ENCODE results near the gene PNPLA3. TPM values are rescaled to one million over a fixed set of nuclear protein-coding genes. Genes with fewer than 3 reads are reported as not detected.

The PNPLA3 gene
- total RNA-seq, 2 donors from 2014 or later, result 48.1 to 52.6 TPM

- peaks cover 36% of the 10 kb centered on the region for H3K27me3 Mint-ChIP-seq (ENCODE audit: insufficient read depth)
Observed at GRCh38 chr22:43892183-43892894, 31.3 kb upstream of the PNPLA3 start.

DNA sequence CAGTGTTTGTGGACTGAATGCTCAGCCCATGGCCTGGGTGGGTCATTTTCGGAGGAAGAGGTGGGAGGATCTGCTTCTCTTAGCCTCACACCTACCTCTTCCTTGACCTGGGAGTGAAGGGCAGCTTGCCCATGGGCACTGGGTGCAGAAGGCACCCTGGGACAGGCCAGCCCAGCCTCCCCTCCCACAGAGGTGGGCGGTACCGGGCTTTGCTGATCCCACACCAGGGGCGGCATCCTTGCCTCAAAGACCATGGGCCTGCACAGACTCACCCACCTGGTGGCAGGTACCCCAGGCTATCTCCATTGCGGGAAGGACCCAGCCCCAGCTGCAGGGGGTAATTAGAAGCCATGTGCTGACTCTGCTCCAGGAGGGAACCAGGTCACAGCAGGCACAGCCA is 30.3 kb upstream of the PNPLA3 start:
- Histone ChIP-seq H3K9ac (ENCODE audit: extremely low read depth, low read length, poor library complexity, severe bottlenecking) (no peak overlapping the region), H3K27me3 (ENCODE audit: control insufficient read depth, insufficient read depth, low read length, poor library complexity, severe bottlenecking) (peaks cover 38% of the 10 kb centered on the region), H3K27ac (ENCODE audit: low read depth, low read length) (no peak overlapping the region), H3K4me1 (ENCODE audit: control insufficient read depth, insufficient read depth, low read length) (no peaks in the 10 kb centered on the region), H3K9me3 (ENCODE audit: control insufficient read depth, low read length) (no peaks in the 10 kb centered on the region), H3K4me3 (ENCODE audit: low read length) (no peak overlapping the region), H3K36me3 (ENCODE audit: control insufficient read depth, insufficient read depth, low read length) (no peaks in the 10 kb centered on the region)
- Mint-ChIP-seq H3K27me3 (ENCODE audit: insufficient read depth) (peaks cover 36% of the 10 kb centered on the region), H3K9me3 (no peaks in the 10 kb centered on the region), H3K4me3 (no peak overlapping the region), H3K27ac (no peak overlapping the region), H3K4me1 (no peaks in the 10 kb centered on the region), H3K36me3 (ENCODE audit: low read depth) (no peaks in the 10 kb centered on the region)
- WGBS, 2 experiments (ENCODE audit: insufficient coverage in 1 of 2, insufficient read length in 1 of 2), result 73 to 86% methylated on average over 3 to 5 of the region's 5 CpGs
- TF ChIP-seq, protein P1, sequence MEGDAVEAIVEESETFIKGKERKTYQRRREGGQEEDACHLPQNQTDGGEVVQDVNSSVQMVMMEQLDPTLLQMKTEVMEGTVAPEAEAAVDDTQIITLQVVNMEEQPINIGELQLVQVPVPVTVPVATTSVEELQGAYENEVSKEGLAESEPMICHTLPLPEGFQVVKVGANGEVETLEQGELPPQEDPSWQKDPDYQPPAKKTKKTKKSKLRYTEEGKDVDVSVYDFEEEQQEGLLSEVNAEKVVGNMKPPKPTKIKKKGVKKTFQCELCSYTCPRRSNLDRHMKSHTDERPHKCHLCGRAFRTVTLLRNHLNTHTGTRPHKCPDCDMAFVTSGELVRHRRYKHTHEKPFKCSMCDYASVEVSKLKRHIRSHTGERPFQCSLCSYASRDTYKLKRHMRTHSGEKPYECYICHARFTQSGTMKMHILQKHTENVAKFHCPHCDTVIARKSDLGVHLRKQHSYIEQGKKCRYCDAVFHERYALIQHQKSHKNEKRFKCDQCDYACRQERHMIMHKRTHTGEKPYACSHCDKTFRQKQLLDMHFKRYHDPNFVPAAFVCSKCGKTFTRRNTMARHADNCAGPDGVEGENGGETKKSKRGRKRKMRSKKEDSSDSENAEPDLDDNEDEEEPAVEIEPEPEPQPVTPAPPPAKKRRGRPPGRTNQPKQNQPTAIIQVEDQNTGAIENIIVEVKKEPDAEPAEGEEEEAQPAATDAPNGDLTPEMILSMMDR (conservative IDR thresholded peaks at IDR 0.05), result no peak
- DNase-seq, result no peak

More at GRCh38 chr22:43892183-43892894, 31.3 kb upstream of the PNPLA3 start:
- no peak overlapping the region for H3K27ac Mint-ChIP-seq
- DNase-seq, result no peak
- TF ChIP-seq, protein P1 (conservative IDR thresholded peaks at IDR 0.05), result no peak
- Histone ChIP-seq H3K4me3 (ENCODE audit: low read length) (peak overlapping the region; percentile 66), H3K36me3 (ENCODE audit: control insufficient read depth, insufficient read depth, low read length) (no peaks in the 10 kb centered on the region), H3K9me3 (ENCODE audit: control insufficient read depth, low read length) (no peaks in the 10 kb centered on the region), H3K27ac (ENCODE audit: low read depth, low read length) (no peak overlapping the region), H3K4me1 (ENCODE audit: control insufficient read depth, insufficient read depth, low read length) (no peaks in the 10 kb centered on the region), H3K27me3 (ENCODE audit: control insufficient read depth, insufficient read depth, low read length, poor library complexity, severe bottlenecking) (peaks cover 38% of the 10 kb centered on the region), H3K9ac (ENCODE audit: extremely low read depth, low read length, poor library complexity, severe bottlenecking) (no peak overlapping the region)
- no peaks in the 10 kb centered on the region for H3K36me3 Mint-ChIP-seq (ENCODE audit: low read depth)
- 63 to 67% methylated on average over 10 to 13 of the region's 15 CpGs for WGBS, 2 experiments (ENCODE audit: insufficient coverage in 1 of 2, insufficient read length in 1 of 2)
- H3K4me3 Mint-ChIP-seq, result peak overlapping the region; percentile 52
- no peaks in the 10 kb centered on the region for H3K9me3 Mint-ChIP-seq
- H3K4me1 Mint-ChIP-seq, result no peaks in the 10 kb centered on the region

DNA sequence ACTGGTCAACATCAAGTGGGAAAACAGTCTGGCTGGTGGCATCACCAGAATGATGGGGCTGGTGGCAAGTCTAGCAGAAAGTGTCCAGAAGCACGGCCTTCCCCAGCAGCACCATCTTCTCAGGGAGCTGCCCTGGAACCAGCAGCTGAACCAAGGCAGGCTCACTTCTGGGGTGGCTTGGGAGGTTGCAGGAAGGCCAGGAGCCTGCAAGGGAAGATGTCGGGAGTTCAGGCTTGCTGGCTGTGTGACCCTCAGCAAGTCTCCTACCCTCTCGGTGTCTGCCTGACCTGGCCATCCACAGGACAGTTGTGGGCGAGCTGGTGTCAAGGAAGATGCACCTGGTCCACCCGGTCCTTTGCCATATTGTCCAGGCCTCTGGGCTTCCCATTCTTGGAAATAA is 29.5 kb upstream of the PNPLA3 start:
- Histone ChIP-seq H3K9ac (ENCODE audit: extremely low read depth, low read length, poor library complexity, severe bottlenecking) (no peak overlapping the region), H3K4me3 (ENCODE audit: low read length) (no peak overlapping the region), H3K36me3 (ENCODE audit: control insufficient read depth, insufficient read depth, low read length) (no peaks in the 10 kb centered on the region), H3K4me1 (ENCODE audit: control insufficient read depth, insufficient read depth, low read length) (no peaks in the 10 kb centered on the region), H3K27me3 (ENCODE audit: control insufficient read depth, insufficient read depth, low read length, poor library complexity, severe bottlenecking) (peaks cover 38% of the 10 kb centered on the region), H3K9me3 (ENCODE audit: control insufficient read depth, low read length) (no peaks in the 10 kb centered on the region), H3K27ac (ENCODE audit: low read depth, low read length) (no peak overlapping the region)
- 80 to 84% methylated on average over 1 to 5 of the region's 5 CpGs for WGBS, 2 experiments (ENCODE audit: insufficient coverage in 1 of 2, insufficient read length in 1 of 2)
- Mint-ChIP-seq H3K27ac (no peak overlapping the region), H3K4me3 (no peak overlapping the region), H3K27me3 (ENCODE audit: insufficient read depth) (peaks cover 36% of the 10 kb centered on the region), H3K9me3 (no peaks in the 10 kb centered on the region), H3K4me1 (no peaks in the 10 kb centered on the region), H3K36me3 (ENCODE audit: low read depth) (no peaks in the 10 kb centered on the region)
- TF ChIP-seq, protein P1 (conservative IDR thresholded peaks at IDR 0.05), result no peak
- no peak for DNase-seq
